HepG2 (cell line): ENCODE results near the gene GNAI2. TPM values are rescaled to one million over a fixed set of nuclear protein-coding genes. Genes with fewer than 3 reads are reported as not detected.

Experiments used
- ARID2 ChIP-seq: sonication (generic); formaldehyde crosslinking; IDR thresholded peaks from 2 replicates; pipeline ENCODE4 v1.8.1; 2022; ENCODE audit warnings: mild to moderate bottlenecking, missing genetic modification reagents, borderline replicate concordance
- DNMT1 ChIP-seq: sonication (generic); formaldehyde crosslinking; IDR thresholded peaks from 2 replicates; pipeline ENCODE4 v1.5.1; 2020; ENCODE audit warnings: mild to moderate bottlenecking, missing genetic modification reagents
- NCOR1 ChIP-seq: fragments of 200-600 bp; sonication (generic); IDR thresholded peaks from 2 replicates; pipeline ENCODE4 v1.7.0; 2017; ENCODE audit warnings: antibody characterized with exemption, low read length, borderline replicate concordance
- TEAD3 ChIP-seq: optimal IDR thresholded peaks from 2 replicates; pipeline ENCODE3; 2016; ENCODE audit warnings: borderline replicate concordance
- ZNF142 ChIP-seq: sonication (generic); formaldehyde crosslinking; IDR thresholded peaks from 2 replicates; pipeline ENCODE4 v1.4.0; 2020; ENCODE audit warnings: missing genetic modification reagents
- polyA plus RNA-seq, 8 experiments: library from polyadenylated mRNA; depleted of rRNA in 3 of 8; stranded (reverse) in 7 of 8; unstranded in 1 of 8; fragments of >200 nt; fragmentation: Illumina TruSeq in 4 of 8; extraction: Trizol in 4 of 8; gene quantifications; 2 replicates each; pipeline versions ENCODE4 v1.2.1 to v1.2.3, GENCODE V29; 2011 to 2016; ENCODE audit warnings: low read depth in 4 of 8, missing spikeins in 1 of 8, mixed read lengths in 1 of 8; ENCODE audit not compliant: insufficient read depth in 1 of 8
- total RNA-seq, 5 experiments: library from RNA; depleted of rRNA; stranded (reverse); fragments of >200 nt; fragmentation: Illumina TruSeq; extraction: Trizol; gene quantifications; 2 replicates each; pipeline ENCODE4 v1.2.3, GENCODE V29; 2016; ENCODE audit warnings: low read depth in 1 of 5
- TF ChIP-seq, protein P1 (sequence below): sonication (generic); formaldehyde crosslinking; IDR thresholded peaks from 2 replicates; pipeline ENCODE4 v1.4.0; 2020; ENCODE audit warnings: missing genetic modification reagents

Gene GNAI2
- total and polyA plus RNA-seq, 2 of the 13 experiments (the other 11 are each of a cell fraction or from before 2014, with no cell fraction given) = 51.1 to 66.2 TPM

DNA sequence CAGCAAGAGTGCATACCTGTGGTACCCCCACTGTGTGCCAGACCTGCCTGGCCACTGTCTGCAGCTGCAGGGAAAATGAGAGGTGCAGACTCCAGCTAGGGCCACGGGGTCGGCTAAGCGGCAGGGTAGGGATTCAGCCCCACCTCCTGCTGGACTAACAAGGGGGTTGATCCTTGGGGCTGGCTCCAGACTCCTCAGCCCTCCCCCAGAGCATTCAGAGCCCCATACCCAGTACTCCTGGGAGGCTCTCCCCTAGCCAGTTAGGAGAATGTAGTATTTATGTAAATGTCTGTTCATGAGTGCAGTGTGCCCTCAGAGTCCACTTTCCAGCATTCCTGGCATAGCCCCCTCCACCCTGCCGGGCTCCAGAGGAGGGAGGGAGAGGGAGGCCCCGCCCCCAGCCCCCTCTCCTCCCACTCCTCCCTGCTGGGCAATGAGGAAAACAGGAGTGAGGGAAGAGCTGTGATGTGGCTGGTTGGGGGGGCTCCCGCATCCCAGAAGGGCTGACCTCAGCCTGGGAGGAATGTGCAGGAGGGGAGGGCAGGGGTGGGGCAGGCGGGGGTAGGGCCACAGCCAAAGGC is 28.5 kb downstream of the GNAI2 start (continued):
- TF ChIP-seq, protein P1, sequence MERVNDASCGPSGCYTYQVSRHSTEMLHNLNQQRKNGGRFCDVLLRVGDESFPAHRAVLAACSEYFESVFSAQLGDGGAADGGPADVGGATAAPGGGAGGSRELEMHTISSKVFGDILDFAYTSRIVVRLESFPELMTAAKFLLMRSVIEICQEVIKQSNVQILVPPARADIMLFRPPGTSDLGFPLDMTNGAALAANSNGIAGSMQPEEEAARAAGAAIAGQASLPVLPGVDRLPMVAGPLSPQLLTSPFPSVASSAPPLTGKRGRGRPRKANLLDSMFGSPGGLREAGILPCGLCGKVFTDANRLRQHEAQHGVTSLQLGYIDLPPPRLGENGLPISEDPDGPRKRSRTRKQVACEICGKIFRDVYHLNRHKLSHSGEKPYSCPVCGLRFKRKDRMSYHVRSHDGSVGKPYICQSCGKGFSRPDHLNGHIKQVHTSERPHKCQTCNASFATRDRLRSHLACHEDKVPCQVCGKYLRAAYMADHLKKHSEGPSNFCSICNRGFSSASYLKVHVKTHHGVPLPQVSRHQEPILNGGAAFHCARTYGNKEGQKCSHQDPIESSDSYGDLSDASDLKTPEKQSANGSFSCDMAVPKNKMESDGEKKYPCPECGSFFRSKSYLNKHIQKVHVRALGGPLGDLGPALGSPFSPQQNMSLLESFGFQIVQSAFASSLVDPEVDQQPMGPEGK (CRISPR knock-in tag) = peak; percentile 91
- TF ChIP-seq TEAD3 (peak; percentile 97), NCOR1 (peak; percentile 80; the same call in 1 of the 2 replicates), ZNF142 (CRISPR knock-in tag) (no peak), DNMT1 (CRISPR knock-in tag) (no peak), ARID2 (CRISPR knock-in tag) (no peak)
- TF ChIP-seq, all 625 proteins: peak for 121
